CMK (cell line): ENCODE results near the gene BCKDK.
"Not testable (repeated sequence)": the region's sequence is repeated elsewhere in the genome, so short reads cannot be mapped to it uniquely, and the experiment has no call there.

ENCODE experiments used
- DNase-seq: peaks from one replicate; pipeline ENCODE4 v3.0.0-alpha.2; 2010; ENCODE audit warnings: low read depth

BCKDK gene

DNA sequence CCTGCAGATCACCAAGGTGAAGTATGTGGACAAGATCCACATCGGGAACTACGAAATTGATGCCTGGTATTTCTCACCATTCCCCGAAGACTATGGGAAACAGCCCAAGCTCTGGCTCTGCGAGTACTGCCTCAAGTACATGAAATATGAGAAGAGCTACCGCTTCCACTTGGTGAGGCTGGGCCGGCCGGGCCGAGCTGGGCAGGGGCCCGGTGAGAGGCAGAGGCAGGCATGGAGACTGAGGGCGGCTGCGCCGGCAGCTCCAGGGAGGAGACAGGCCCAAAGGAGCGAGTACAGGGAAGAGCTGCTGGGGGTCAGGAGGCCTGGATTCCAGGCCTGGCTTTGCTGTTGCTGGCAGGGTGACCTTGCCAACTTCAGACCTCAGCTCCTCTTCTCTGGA lies 19.0 kb downstream of the BCKDK start:
- no peak for DNase-seq

DNA sequence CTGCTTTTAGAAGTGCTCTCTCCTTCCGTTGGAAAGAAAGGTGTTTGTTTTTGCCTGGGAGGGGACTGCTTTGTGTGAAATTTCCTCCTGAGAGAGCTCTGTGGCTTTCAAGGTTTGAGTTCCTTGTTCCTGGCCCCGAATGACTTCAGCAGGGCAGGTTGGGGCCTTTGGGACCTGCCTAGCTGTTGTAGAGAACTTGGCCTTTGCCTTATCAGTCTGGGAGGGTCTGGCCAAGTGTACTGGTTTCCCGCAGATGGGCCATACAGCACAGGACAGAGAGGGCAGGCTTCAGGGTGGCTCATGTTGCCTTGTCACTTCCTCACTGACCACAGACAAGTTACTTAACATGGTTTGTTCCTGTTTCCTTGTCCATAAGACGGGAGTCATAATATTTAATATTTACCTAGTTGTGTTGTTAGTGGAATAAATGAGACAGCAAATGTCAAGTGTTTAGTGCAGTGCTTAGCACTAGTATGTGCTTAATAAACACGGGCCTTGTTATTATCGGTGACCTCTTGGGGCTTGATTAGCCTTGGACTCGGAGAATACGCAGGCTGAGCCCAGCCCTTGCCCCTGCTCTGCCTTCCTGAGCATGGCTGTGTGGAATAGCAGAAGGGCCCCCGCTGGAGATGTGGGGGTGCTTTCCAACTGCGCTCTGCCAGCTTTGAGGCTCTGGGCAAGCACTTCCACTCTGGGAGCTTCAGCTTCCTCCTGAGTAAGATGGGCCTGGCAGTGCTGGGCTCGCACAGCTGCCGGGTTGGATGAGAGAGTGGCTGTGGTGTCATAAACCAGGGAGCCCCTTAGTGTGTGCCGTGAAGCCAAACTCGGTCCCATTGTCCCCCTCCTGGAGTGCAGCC lies 20.8 kb downstream of the BCKDK start:
- DNase-seq: peak; percentile 92

DNA sequence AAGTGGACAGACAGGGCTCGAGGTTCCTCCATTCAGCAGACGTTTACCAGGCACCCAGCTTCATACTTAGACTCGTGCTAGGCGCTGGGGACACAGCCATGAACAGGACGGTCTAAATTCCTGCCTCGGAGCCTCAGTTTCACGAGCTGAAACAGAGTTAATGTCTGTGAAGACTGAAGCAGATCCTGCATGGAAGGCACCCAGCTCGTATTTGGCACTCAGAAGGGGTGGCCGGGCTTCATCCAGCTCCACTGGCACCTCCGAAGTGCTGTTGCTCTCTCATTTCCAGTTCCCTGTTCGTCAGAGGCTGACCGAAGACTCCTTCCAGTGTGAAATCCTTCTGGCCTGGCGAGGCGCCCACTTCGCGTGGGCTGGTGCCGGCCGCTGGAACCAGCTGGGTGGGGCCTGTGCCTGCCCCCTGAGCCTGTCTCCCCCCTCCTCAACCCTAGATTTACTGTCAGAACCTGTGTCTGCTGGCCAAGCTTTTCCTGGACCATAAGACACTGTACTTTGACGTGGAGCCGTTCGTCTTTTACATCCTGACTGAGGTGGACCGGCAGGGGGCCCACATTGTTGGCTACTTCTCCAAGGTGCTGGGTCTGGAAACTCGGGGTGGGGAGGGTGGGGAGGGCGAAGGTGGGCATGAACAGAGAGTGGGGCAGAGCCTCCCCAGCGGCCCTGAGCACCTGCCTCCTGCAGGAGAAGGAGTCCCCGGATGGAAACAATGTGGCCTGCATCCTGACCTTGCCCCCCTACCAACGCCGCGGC lies 21.6 kb downstream of the BCKDK start:
- DNase-seq: no peak

DNA sequence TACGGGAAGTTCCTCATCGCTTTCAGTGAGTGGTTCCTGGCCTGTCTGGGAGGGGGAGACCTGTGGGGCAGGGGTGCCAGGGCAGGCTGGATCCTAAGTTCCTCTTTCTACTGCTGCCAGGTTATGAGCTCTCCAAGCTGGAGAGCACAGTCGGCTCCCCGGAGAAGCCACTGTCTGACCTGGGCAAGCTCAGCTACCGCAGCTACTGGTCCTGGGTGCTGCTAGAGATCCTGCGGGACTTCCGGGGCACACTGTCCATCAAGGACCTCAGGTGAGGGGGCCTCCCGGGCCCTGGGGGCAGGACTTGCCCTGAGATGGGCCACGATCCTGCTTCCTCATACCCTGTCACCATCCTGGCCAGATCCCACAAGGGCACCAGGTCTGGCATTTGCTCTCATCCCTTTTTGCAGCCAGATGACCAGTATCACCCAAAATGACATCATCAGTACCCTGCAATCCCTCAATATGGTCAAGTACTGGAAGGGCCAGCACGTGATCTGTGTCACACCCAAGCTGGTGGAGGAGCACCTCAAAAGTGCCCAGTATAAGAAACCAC lies 22.2 kb downstream of the BCKDK start:
- DNase-seq: no peak

DNA sequence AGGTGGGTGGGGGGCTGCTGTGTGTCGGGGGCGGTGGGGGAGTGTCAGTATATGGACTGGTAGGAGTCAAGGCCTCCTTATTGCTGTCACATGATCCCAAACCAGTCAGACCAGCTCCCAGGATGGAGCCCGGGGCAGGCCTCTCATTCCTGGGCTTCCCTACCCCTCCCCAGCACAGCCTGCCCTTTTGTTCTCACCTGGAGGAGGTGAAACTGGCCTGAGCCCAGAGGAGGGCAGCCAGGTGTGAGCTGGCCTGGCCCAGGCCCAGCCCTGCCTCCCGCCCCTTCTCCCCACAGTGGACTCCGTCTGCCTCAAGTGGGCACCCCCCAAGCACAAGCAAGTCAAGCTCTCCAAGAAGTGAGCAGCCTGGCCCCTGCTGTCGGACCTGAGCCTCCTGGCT lies 22.7 kb downstream of the BCKDK start:
- no peak for DNase-seq

DNA sequence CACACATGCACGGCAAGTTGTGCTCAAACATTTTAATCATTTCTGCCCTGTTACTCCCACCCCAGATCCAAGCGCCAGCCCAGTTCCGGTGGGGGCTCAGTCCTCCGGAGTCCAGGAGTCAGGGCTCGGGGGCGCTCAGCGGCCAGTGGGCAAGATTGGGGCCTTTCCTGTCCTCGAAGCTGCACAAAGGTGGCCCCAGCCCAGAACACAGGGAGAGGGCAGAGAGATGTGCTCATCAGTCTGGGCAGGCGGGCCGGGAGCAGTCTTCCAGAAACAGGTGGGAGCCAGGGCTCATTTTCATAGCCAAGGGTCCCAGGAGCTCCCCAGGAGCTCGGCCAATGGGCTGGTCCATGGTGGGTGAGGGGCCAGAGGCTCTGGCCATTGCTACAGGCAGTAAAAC lies 23.2 kb downstream of the BCKDK start:
- no peak for DNase-seq

DNA sequence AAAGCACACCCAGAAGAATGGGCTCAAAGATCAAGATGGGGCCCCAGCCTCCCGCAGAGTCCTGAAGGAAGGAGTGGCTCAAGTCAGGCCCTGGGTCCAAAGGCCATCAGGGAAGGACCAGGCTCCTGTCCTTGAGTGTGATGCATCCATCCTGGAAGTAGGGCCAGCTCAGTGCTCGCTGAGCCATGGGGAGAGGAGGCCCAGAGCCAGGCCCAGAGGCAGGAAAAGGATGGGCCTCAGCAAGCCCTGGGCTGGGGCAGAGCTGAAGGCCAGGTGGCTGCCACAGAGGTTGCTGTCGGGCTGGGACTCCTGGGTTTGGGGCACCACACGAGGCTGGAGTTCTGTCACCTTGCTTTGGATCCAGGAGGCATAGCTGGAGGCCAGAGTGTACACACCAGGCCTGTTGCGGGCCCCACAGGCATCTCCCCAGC lies 23.7 kb downstream of the BCKDK start:
- no peak for DNase-seq

DNA sequence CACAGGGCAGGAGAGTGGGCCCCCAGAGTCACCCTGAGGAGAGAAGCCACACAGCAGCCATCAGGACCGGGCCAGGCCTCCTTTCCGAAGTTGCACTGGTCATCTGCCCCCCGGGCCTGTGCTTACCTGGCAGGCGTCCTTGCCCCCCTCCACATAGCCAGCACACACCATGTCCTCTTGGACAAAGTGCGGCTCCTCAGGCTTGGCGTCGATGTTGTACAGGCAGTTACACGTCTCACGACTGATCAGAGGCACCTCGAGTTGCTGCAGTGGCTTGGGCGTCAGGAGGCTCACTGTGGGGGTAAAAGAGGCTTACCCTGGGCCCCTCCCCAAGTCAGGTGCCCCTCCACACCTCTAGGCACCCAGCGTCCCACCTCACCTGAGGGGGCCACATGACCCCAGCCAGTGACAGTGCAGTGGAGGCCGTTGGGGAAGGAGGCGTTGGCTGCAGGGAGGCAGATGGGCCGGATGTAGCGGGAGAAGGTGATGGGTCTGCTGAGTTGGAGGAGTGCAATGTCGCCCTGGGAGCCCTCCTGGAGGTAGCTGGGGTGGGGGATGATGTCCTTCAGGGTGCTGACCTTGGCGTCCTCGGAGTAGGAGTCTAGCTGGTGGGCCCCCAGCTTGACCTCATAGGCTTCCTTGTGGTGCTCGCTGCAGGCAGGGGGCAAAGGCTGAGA lies 24.3 kb downstream of the BCKDK start:
- no peak for DNase-seq

DNA sequence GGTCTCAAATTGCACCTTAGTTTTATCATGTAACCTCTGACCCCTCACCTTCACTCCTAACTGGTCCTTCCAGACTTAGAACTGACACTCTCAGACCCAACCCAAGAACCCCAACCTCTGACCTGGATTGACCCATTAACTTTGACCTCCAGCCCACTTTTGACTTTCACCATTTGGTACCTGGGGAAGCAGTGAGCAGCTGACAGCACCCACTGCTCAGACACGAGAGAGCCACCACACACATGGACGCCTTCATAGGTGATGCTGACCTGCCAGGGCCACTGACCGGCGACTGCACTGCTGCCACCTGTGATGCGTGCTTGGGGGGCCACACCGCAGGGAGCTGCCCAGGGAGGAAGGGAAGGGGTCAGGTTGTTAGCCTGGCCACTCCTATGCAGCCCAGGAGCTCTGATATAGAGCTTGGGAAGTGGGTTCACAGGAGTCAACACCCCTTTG lies 24.9 kb downstream of the BCKDK start:
- DNase-seq: no peak

DNA sequence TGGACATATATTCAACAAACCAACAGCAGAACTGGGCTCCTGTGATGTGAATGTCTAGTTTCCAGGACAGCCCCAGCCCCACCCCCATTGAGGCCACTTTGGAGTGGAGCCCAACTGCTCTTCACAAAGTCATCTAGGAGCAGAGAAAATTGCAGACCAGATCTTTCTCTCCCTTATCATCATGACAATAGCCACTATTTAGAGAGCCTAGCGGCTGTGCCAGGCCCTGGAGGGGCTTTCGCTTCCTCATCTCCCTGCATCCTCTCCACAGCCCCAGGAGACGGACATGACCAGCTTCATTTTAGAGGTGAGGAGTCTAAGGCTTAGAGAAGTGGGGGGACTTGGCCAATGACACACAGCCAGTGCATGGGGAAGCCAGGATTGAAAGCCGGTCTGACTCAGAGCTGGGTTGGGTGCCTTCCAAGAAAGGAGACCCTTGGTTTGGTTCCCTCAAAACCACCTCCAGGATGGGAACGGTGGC lies 25.9 kb downstream of the BCKDK start:
- DNase-seq: no peak

DNA sequence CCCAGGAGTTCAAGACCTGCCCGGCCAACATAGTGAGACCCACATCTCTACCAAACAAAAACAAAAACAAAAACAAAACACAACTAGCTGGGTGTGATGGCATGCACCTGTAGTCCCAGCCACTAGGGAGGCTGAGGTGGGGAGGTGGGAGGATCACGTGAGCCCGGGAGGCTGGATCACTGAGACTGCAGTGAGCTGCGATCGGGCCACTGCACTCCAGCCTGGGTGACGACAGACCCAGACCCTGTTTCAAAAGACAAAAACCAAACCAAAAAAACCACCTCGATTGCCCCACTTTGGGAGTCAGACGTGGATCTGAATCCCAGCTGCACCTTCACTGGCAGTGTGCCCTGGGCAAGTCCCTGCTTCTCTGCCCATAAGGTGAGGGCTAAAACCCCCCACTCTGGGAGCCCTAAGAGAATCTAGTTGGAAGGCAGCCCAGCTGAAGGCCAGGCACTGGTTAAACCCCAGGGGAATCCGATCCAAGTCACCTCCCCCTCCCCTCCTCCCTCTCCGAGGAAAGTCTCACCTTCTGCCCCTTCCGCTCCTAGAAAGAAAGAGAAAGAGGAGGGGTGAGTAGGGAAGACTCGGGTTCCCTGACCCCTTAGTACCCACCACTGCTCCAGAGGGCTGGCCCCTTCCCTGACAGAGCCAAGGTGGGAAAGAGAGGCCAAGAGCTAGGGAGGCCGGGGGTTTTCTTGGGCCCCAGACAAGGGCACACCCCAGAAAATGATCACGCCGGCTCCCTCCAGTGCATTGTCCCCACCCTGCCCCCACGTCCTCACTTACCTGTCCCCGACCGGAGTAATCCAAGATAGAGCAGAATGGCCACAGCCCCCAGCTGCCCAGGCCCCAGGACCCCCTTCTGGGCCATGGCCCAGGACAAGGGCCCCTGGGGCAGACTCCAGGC lies 26.7 kb downstream of the BCKDK start:
- DNase-seq: no peak

DNA sequence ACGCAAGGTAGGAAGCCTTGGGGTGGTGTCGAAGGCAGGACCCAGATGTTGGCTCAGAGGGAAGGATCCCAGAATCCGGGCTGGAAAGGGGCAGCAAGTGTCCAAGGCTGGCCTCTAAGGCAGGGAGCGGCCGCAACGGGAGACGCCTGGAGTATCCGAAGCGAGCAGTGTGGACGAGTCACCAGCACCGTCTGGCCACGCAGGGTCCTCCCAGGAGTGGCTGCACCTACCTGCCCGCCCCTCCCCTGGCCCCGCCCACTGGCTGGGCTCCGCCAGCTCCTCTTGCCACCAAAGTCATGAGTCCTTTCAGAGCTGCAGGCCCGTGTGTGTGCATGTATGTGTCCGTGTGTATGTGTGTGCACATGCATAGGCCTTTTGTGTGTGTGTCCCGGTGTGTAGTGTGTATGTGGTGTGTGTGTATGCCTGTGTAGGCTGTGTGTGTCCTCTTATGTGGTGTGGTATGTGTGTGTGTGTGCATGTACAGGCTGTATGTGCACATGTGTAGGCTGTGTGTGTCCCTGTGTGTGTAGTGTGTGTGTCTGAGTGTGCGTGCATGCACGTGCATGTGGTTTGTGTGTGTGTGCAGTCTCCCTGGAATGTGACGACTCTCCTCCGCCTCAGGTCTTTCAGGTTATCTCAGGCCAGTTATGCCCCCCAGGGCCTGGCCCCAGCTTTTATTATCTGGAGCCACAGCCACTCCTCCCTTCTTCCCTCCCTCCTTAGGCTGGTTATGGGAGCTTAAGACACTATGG lies 27.5 kb downstream of the BCKDK start, which contains the start of gene PRSS8:
TSS of gene PRSS8 (minus strand) at position 193 of the 752 bp plus-strand sequence. CDS start 229 bp downstream, outside the sequence.
- no peak for DNase-seq

DNA sequence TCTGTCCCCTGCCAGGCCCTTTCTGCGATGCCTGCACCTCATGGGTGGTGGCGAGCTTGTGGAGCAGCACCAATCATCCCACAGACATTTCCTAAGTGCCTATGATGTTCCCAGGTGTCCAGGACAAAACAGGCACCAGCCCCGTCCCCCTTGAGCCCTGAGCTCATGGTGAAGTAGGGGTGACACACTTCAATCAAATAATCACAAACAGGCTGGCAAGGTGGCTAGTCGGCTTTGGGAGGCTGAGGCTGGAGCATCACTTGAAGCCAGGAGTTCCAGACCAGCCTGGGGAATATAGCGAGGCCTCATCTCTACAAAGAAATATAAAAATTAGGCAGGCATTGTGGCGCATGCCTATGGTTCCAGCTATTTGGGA lies 28.1 kb downstream of the BCKDK start:
- DNase-seq: no peak

DNA sequence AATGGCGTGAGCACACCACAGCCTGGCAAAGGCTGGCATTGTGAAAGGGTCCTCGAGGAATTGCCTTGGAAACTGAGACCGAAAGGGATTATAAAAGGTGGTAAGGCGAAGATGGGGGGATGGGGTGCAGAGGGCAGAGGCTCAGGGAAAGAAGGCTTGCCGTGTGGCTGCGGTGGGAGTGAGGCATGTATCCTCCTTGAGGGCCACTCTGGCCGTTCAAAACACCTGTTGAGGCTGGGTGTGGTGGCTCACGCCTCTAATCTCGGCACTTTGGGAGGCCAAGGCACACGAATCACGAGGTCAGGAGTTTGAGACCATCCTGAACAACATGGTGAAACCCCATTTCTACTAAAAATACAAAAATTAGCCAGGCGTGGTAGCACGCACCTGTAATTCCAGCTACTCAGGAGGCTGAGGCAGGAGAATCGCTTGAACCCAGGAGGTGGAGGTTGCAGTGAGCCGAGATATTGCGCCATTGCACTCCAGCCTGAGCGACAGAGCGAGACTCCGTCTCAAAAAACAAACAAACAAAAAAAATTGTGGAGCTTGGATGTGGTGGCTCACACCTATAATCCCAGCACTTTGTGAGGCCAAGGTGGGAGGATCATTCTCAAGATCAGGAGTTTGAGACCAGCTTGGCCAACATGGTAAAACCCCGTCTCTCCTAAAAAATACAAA lies 28.8 kb downstream of the BCKDK start:
- not testable (repeated sequence) for DNase-seq

DNA sequence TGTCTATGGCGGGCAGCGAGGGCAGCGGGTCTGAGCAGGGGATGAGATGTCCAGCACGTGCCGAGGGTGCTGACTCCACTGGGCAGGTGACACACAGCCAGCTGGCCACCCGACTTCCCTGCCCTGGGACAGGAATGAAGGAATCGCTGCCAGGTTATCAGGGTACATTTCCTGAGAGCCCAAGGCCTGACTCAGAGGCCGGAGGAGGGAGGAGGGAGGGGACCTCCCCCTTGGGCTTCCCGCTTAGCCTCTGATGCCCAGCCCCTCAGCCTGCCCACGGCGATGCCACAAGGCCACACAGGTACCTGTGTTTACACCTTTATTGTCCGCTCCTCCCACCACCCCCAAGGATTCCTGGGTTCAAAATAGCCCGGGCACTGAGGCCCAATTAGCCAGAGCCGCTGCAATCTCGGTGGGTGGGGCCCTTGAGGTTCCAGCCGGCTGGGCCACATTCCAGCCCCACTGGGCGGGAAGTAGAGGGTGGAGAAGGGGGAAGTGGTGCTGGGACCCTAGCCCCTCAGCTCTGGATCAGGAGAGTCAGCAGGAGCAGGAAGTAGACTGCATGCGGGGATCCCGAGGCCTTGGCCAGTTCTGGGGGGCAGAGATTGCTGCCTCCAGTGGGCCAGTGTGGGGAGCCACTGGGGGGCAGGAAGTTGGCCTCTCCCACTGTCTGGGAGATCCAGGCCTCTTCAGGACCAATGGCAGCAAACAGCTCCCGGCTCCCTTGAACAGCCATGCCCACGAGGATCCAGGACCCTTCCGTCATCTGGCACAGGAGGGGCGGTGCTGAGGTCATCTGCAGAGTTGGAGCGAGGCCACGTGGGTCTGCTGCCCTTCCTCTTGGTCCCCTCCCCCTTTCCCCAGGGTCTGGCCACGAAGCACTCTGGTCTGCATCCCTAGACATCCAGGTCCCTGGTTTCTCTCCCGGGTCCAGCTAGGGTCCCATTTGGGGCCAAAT lies 30.7 kb downstream of the BCKDK start:
- DNase-seq: no peak

DNA sequence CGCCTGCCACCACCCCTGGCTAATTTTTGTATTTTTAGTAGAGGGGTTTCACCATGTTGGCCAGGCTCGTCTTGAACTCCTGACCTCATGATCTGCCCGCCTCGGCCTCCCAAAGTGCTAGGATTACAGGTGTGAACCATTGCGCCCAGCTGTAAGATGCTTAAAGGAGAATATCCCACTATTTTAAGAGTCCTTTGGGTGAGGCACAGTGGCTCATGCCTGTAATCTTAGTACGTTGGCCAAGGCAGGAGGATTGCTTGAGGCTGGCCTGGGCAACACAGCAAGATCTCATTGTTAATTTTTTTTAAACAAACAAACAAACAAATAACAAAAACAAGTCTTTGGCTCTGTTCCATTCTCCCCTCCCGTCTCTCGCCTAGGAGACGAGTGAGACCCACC lies 32.9 kb downstream of the BCKDK start:
- not testable (repeated sequence) for DNase-seq

DNA sequence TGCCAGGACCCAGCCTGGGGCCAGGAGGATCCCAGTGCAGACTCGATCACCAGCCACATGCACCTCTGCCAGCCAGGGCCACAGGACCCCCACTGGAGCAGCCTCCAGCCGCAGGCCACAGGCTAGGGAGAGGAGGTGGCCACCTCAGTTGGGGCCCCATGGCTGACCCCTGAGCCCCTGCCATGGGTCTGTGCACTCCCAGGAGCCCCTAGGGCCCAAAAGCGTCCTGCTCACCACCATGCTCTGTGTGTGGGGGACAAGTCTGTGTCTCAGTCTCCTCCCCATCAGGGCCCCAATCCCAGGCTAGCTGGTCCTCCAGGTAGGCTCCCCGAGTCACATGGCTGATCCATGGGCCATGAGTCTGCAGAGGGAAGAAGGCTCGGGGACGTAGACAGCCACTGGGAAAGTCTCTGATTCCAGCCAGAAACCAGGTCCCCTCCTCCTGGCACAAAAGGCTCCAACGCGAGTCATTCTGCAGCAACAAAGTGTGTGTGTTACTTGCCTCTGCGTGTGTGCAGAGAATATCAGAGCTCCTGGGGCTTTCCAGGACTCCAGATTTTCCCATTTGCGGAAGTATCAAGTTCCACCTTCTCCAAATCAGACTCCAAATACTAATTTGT lies 33.4 kb downstream of the BCKDK start:
- no peak for DNase-seq
